A673 (cell line): ENCODE data around the gene SHLD1.

Experiments used
- CTCF ChIP-seq: fragments of 300-800, 200-600 bp; sonication (generic); conservative IDR thresholded peaks from 2 replicates; pipeline ENCODE4 v1.5.1; 2017; ENCODE audit warnings: low read depth, mild to moderate bottlenecking, antibody characterized with exemption, low read length, moderate library complexity, mixed read lengths
- EZH2 ChIP-seq: fragments of 200-600 bp; sonication (generic); IDR thresholded peaks from 2 replicates; pipeline ENCODE4 v1.6.1; 2017; ENCODE audit warnings: borderline replicate concordance, low read depth, mild to moderate bottlenecking, mixed read lengths, antibody characterized with exemption, low read length; ENCODE audit not compliant: poor library complexity, severe bottlenecking

DNA sequence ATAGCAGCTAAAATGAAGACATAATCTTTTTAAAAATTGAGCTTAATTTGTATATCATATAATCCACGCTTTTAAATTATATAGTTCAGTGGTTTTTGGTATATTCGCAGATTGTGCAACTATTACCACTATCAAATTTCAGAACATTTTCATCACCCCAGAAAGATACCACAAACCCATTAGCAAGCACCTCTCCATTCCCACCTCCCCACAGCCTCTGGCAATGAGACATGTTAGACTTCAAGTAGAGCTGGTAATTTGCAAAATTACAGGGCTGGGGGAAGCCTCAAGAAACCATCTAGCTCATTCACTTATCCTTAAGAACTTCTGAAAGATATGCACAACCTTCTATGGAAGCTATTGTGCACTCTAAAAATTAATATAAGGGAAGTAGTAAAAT is 163.0 kb downstream of the SHLD1 start:
- no peak for TF ChIP-seq CTCF
- no peak for TF ChIP-seq EZH2
